ENCODE results near the gene SCEL. TPM values are rescaled to one million over a fixed set of nuclear protein-coding genes. Genes with fewer than 3 reads are reported as not detected.
"Not testable (repeated sequence)": the region's sequence is repeated elsewhere in the genome, so short reads cannot be mapped to it uniquely, and the experiment has no call there.

The SCEL gene
- total and polyA plus RNA-seq, 2 experiments from 2014 or later = not detected

DNA sequence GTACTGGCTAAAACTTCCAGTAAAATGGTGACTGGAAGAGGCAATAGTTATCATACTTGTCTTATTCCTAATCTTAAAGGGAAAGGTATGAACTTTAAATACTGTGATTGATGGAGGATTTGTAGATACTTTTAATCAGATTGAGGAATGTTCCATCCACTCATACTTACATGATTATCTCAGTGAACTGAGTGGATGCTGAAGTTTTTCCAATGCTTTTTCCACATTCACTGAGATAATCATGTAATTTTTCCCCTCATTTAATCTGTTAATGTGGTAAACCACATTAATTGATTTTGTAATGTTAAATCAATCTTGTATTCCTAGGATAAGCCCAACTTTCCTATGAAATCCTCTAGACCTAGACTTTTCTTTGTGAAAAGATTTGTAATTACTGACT lies 17.2 kb upstream of the SCEL start:
- DNase-seq (ENCODE audit: low spot score) (no peak), ATAC-seq (no peak)
- Histone ChIP-seq H3K27ac (ENCODE audit: low read depth) (no peak overlapping the region), H4K20me1 (replicated peaks; ENCODE audit: insufficient read depth) (no peaks in the 10 kb centered on the region), H2AFZ (no peak overlapping the region), H3K9me2 (ENCODE audit: insufficient read depth) (no peaks in the 10 kb centered on the region; the same call in 1 of the 2 replicates), H3K79me2 (replicated peaks; ENCODE audit: insufficient read depth) (no peaks in the 10 kb centered on the region), H3K4me1 (ENCODE audit: insufficient read depth) (0 out of 2 replicates have a peak, but pooled peaks cover 6% of the 10 kb centered on the region), H3K4me2 (no peak overlapping the region), H3K27me3 (ENCODE audit: insufficient read depth) (no peaks in the 10 kb centered on the region), H3K4me3 (no peak overlapping the region), H3K36me3 (ENCODE audit: insufficient read depth) (no peaks in the 10 kb centered on the region), H3F3A (replicated peaks; ENCODE audit: low read depth) (no peaks in the 10 kb centered on the region)
- H3K36me3 Mint-ChIP-seq (ENCODE audit: low read depth) = no peaks in the 10 kb centered on the region
- no peaks in the 10 kb centered on the region; the same call in 2 of the 3 replicates for H3K9me3 Mint-ChIP-seq
- H3K4me1 Mint-ChIP-seq = peaks cover 13% of the 10 kb centered on the region
- TF ChIP-seq EZH2 (IDR thresholded peaks at IDR 0.05; ENCODE audit: low read depth, unreplicated experiment) (no peak), ZNF114 (CRISPR knock-in tag; IDR thresholded peaks at IDR 0.05) (no peak), POLR2AphosphoS5 (IDR thresholded peaks at IDR 0.05; ENCODE audit: low read depth) (no peak), EZH2phosphoT487 (IDR thresholded peaks at IDR 0.05; ENCODE audit: unreplicated experiment) (no peak), CREB1 (CRISPR knock-in tag; IDR thresholded peaks at IDR 0.05; ENCODE audit: low read depth) (no peak), ZNF331 (CRISPR knock-in tag; IDR thresholded peaks at IDR 0.05; ENCODE audit: low read depth) (no peak), REST (IDR thresholded peaks at IDR 0.05; ENCODE audit: unreplicated experiment) (no peak), NANOG (IDR thresholded peaks at IDR 0.05; ENCODE audit: borderline replicate concordance) (no peak)
- H3K4me3 Mint-ChIP-seq = no peak overlapping the region
- H3K27me3 Mint-ChIP-seq (ENCODE audit: insufficient read depth, low read depth, poor library complexity) = no peaks in the 10 kb centered on the region
- no peak overlapping the region for H3K27ac Mint-ChIP-seq

- H3K4me2 ChIP-seq; DNase-seq (ENCODE audit: low spot score); H3K36me3 ChIP-seq (ENCODE audit: insufficient read depth); H4K20me1 ChIP-seq (replicated peaks; ENCODE audit: insufficient read depth); H3K27ac Mint-ChIP-seq; ATAC-seq; H3F3A ChIP-seq (replicated peaks; ENCODE audit: low read depth); H3K36me3 Mint-ChIP-seq (ENCODE audit: low read depth); H3K9me3 Mint-ChIP-seq; H3K79me2 ChIP-seq (replicated peaks; ENCODE audit: insufficient read depth); H3K4me3 ChIP-seq; H3K27ac ChIP-seq (ENCODE audit: low read depth); H3K4me3 Mint-ChIP-seq; H3K4me1 ChIP-seq (ENCODE audit: insufficient read depth); H3K27me3 Mint-ChIP-seq (ENCODE audit: insufficient read depth, low read depth, poor library complexity); H3K9me2 ChIP-seq (ENCODE audit: insufficient read depth); H2AFZ ChIP-seq; H3K27me3 ChIP-seq (ENCODE audit: insufficient read depth): not testable (repeated sequence)
- peaks cover 13% of the 10 kb centered on the region for H3K4me1 Mint-ChIP-seq
These were observed 16.1 kb upstream of the SCEL start for GRCh38 chr13:77519396-77519795.

- no peak overlapping the region for H3K4me2 ChIP-seq
- H3K4me3 ChIP-seq = no peak overlapping the region
- no peaks in the 10 kb centered on the region; the same call in 1 of the 2 replicates for H3K9me2 ChIP-seq (ENCODE audit: insufficient read depth)
- no peaks in the 10 kb centered on the region for H3K36me3 Mint-ChIP-seq (ENCODE audit: low read depth)
- H3K27ac Mint-ChIP-seq = no peak overlapping the region
- no peak overlapping the region for H3K27ac ChIP-seq (ENCODE audit: low read depth)
- peaks cover 13% of the 10 kb centered on the region for H3K4me1 Mint-ChIP-seq
- ATAC-seq = no peak
- H3K9me3 Mint-ChIP-seq = no peaks in the 10 kb centered on the region; the same call in 2 of the 3 replicates
- H3F3A ChIP-seq (replicated peaks; ENCODE audit: low read depth) = no peaks in the 10 kb centered on the region
- H2AFZ ChIP-seq = no peak overlapping the region
- no peaks in the 10 kb centered on the region for H3K27me3 Mint-ChIP-seq (ENCODE audit: insufficient read depth, low read depth, poor library complexity)
- no peaks in the 10 kb centered on the region for H4K20me1 ChIP-seq (replicated peaks; ENCODE audit: insufficient read depth)
- no peaks in the 10 kb centered on the region for H3K36me3 ChIP-seq (ENCODE audit: insufficient read depth)
- H3K79me2 ChIP-seq (replicated peaks; ENCODE audit: insufficient read depth) = no peaks in the 10 kb centered on the region
- no peak overlapping the region for H3K4me3 Mint-ChIP-seq
- H3K27me3 ChIP-seq (ENCODE audit: insufficient read depth) = no peaks in the 10 kb centered on the region
- DNase-seq (ENCODE audit: low spot score) = no peak
- H3K4me1 ChIP-seq (ENCODE audit: insufficient read depth) = 0 out of 2 replicates have a peak, but pooled peaks cover 6% of the 10 kb centered on the region
- TF ChIP-seq ETS1 (IDR thresholded peaks at IDR 0.05) (no peak), ZNF331 (CRISPR knock-in tag; IDR thresholded peaks at IDR 0.05; ENCODE audit: low read depth) (no peak), ZNF114 (CRISPR knock-in tag; IDR thresholded peaks at IDR 0.05) (no peak)
These were observed 15.7 kb upstream of the SCEL start for GRCh38 chr13:77519808-77520207.
